Activated CD4-positive, alpha-beta T cell treated with anti-CD3 and anti-CD28 coated beads, Interleukin-2, amount 10 ng/mL, durations not matched to agents 24 days and 14 days (primary cell): ENCODE measurements around the gene AADACL3. TPM values are rescaled to one million over a fixed set of nuclear protein-coding genes. Genes with fewer than 3 reads are reported as not detected.
"Not testable (repeated sequence)": the region's sequence is repeated elsewhere in the genome, so short reads cannot be mapped to it uniquely, and the experiment has no call there.

Source experiments
- DNase-seq: peaks from one replicate; pipeline ENCODE4 v3.0.0; 2022
- H3K27ac Mint-ChIP-seq: one replicate; pipeline ENCODE4 v1.8.0; 2022; ENCODE audit warnings: mild to moderate bottlenecking, mixed read lengths
- H3K27me3 Mint-ChIP-seq: one replicate; pipeline ENCODE4 v1.8.0; 2022; ENCODE audit warnings: mixed read lengths
- H3K36me3 Mint-ChIP-seq: one replicate; pipeline ENCODE4 v1.8.0; 2022; ENCODE audit warnings: low read depth, mild to moderate bottlenecking, mixed read lengths
- H3K4me1 Mint-ChIP-seq: one replicate; pipeline ENCODE4 v1.8.0; 2021; ENCODE audit warnings: mixed read lengths
- H3K4me3 Mint-ChIP-seq: one replicate; pipeline ENCODE4 v1.8.0; 2022; ENCODE audit warnings: mild to moderate bottlenecking, moderate library complexity, mixed read lengths
- H3K9me3 Mint-ChIP-seq: one replicate; pipeline ENCODE4 v1.8.0; 2021; ENCODE audit warnings: mixed read lengths
- intact Hi-C: fragments of 100-400 bp; cut with micrococcal nuclease; formaldehyde crosslinking; loops from one replicate; pipeline ENCODE4 v1.15.1; 2023
- total RNA-seq: library from RNA; stranded (reverse); gene quantifications from 2 replicates; pipeline ENCODE4 v1.2.3, GENCODE V29; 2022

The AADACL3 gene, protein sequence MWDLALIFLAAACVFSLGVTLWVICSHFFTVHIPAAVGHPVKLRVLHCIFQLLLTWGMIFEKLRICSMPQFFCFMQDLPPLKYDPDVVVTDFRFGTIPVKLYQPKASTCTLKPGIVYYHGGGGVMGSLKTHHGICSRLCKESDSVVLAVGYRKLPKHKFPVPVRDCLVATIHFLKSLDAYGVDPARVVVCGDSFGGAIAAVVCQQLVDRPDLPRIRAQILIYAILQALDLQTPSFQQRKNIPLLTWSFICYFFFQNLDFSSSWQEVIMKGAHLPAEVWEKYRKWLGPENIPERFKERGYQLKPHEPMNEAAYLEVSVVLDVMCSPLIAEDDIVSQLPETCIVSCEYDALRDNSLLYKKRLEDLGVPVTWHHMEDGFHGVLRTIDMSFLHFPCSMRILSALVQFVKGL
- total RNA-seq, result not detected in 2 replicates

DNA sequence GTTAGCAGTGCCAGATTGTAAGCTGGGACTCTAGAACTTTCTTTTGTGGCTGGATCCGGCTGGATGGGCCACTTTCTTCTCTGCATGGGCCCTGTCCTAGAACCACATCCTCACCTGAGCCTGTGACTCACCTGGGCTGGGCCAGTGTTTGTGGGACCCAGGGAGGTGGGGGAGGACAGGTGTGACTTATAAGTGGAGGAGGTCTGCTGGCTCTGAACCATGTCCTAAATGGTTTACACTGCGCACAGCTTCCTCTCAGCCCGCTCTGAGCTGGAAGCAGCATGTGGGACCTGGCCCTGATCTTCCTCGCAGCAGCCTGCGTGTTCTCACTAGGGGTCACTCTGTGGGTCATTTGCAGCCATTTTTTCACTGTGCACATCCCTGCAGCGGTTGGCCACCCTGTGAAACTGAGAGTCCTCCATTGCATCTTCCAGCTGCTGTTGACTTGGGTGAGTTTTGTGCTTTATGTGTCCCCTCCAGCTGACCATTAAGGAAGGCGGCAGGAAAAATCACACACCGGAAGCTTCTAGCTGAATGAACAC, at the start of gene AADACL3:
AADACL3 (plus strand) TSS at position 215 of the 542 bp plus-strand sequence; CDS start at position 282, 67 bp downstream.
- no peaks in the 10 kb centered on the region for H3K4me1 Mint-ChIP-seq
- intact Hi-C loops, result no loop called here
- no peak for DNase-seq

DNA sequence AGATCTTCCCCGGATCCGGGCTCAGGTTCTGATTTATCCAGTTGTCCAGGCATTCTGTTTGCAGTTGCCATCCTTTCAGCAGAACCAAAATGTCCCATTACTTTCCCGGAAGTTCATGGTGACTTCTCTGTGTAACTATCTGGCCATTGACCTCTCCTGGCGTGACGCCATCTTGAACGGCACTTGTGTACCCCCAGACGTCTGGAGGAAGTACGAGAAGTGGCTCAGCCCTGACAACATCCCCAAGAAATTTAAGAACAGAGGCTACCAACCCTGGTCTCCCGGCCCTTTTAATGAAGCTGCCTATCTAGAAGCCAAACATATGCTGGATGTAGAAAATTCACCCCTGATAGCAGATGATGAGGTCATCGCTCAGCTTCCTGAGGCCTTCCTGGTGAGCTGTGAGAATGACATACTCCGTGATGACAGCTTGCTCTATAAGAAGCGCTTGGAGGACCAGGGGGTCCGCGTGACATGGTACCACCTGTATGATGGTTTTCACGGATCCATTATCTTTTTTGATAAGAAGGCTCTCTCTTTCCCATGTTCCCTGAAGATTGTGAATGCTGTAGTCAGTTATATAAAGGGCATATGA, 49.7 kb upstream of the AADACL3 start:
- Mint-ChIP-seq H3K4me1 (no peaks in the 10 kb centered on the region), H3K27me3 (peaks cover 9% of the 10 kb centered on the region), H3K9me3 (peaks cover 7% of the 10 kb centered on the region), H3K27ac (no peak overlapping the region), H3K36me3 (no peaks in the 10 kb centered on the region), H3K4me3 (no peak overlapping the region)
- DNase-seq, result no peak
- intact Hi-C loops, result no loop called here

More for the DNA sequence above, at the start of gene AADACL3:
- Mint-ChIP-seq H3K9me3 (no peaks in the 10 kb centered on the region), H3K36me3 (no peaks in the 10 kb centered on the region), H3K4me3 (no peak within 1 kb of the TSS), H3K27ac (no peak within 1 kb of the TSS), H3K27me3 (peaks cover 17% of the 10 kb centered on the region)

DNA sequence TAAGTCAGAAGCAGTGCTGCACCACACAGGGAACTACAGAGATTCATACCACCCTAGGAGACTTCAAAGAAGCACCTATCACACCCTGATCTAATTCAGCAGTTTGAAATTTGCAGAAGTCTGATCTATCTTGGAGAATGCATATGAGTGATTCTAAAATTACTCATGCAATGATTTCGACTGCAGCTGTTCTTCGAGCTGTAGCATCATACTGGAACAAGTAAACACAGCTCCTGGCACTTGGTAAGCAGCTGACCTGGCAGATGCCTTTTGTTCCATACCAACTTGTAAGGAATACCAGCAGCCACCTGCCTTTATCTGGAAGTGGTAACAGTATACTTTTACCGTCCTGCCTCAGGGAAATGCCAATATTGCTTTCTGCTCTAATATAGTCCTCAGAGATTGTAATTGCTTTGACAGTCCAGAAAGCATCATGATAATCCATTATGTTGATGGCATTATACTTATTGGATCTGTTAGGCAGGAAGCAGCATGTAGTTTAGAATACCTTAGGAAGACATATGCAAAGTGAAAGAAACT, 46.3 kb upstream of the AADACL3 start:
- peaks cover 7% of the 10 kb centered on the region for H3K9me3 Mint-ChIP-seq
- H3K4me1 Mint-ChIP-seq, result no peaks in the 10 kb centered on the region
- H3K4me3 Mint-ChIP-seq, result no peak overlapping the region
- intact Hi-C loops, result no loop called here
- DNase-seq, result no peak
- no peak overlapping the region for H3K27ac Mint-ChIP-seq
- no peaks in the 10 kb centered on the region for H3K36me3 Mint-ChIP-seq
- H3K27me3 Mint-ChIP-seq, result peaks cover 20% of the 10 kb centered on the region

DNA sequence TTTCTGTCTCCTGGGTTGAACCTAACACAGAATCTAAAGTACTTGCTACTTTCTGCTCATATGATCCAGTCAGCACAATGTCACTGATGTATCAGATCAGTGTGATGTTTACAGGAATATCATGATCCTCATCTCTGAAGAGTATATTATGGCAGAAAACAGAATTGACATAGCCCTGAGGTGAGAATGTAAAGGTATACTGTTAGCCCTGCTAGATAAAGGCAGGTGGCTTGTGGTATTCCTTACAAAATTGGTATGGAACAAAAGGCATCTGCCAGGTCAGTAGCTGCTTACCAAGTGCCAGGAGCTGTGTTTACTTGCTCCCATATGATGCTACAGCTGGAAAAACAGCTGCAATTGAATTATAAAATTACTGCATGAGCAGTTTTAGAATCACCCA, 41.6 kb upstream of the AADACL3 start:
- no peak overlapping the region for H3K4me3 Mint-ChIP-seq
- no peak for DNase-seq
- H3K9me3 Mint-ChIP-seq, result no peaks in the 10 kb centered on the region
- H3K4me1 Mint-ChIP-seq, result no peaks in the 10 kb centered on the region
- intact Hi-C loops, result no loop called here
- peaks cover 27% of the 10 kb centered on the region for H3K27me3 Mint-ChIP-seq
- H3K27ac Mint-ChIP-seq, result no peak overlapping the region
- H3K36me3 Mint-ChIP-seq, result no peaks in the 10 kb centered on the region

DNA sequence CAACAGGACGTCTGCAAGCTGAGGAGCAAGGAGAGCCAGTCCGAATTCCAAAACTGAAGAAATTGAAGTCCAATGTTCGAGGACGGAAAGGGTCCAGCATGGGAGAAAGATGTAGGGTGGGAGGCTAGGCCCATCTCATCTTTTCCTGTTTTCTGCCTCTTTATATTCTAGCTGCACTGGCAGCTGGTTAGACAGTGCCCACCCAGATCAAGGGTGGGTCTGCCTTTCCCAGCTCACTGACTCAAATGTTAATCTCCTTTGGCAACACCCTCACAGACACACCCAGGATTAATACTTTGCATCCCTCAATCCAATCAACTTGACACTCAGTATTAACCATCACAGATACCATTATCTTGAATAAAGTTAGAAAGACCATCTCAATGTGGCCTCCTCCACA, 39.8 kb upstream of the AADACL3 start:
- intact Hi-C loops, H3K4me1 Mint-ChIP-seq, H3K4me3 Mint-ChIP-seq, H3K9me3 Mint-ChIP-seq, H3K27ac Mint-ChIP-seq, DNase-seq, H3K36me3 Mint-ChIP-seq: not testable (repeated sequence)
- peaks cover 28% of the 10 kb centered on the region for H3K27me3 Mint-ChIP-seq

DNA sequence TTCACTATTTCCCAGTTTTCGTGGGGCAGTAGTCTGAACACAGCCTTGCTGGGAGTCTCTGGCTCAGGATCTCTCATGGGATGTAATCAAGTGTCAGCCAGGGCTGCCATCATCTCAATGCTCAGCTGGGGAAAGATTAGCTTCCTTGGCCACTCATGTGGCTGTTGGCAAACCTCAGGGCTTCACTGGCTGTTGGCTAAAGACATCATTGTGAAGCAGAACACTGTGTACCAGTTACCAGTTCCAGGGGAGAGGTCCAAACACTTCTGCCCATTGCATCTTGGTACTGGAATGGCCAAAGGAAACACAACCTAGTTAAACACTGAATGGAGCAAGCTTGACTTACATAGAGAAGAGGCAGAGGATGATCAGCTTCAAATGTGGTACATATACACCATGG, 38.3 kb upstream of the AADACL3 start:
- Mint-ChIP-seq H3K27me3 (peaks cover 16% of the 10 kb centered on the region), H3K36me3 (no peaks in the 10 kb centered on the region), H3K27ac (no peak overlapping the region), H3K4me1 (no peaks in the 10 kb centered on the region), H3K9me3 (no peaks in the 10 kb centered on the region), H3K4me3 (no peak overlapping the region)
- DNase-seq, result no peak
- intact Hi-C loops, result no loop called here

DNA sequence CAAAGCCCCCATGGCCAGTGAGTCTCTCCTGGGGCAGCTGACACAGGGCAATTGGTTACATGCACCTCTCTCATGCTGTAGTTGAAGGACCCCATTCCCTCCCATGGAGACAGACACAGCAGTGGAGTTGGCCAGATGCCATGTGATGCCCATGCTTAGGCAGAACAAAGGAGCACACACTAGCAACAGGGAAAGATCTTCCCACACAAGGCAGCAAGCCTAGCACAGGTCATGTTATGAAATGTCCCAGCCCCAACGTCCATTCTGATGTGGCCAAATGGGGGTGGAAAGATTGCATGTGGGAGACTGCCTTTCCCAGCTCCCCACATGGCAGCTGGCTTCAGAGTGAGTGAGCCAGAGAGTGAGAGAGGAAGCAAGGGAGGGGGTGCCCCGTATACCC, 37.6 kb upstream of the AADACL3 start:
- no peak overlapping the region for H3K4me3 Mint-ChIP-seq

DNA sequence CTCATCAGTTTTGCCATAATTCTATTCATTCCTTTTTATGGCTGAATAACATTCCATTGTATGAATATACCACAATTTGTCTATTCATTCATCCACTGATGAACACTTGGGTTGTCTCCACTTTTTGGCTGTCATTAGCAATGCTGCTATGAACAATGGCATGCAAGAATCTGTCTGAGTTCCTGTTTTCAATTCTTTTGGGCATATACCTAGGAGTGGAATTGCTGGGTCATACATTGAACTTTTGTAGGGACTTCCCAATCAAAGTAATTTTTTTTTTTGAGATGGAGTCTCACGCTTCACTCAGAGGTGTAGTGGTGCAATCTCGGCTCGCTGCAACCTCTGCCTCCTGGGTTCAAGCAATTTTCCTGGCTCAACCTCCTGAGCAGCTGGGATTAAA, 37.1 kb upstream of the AADACL3 start:
- H3K4me1 Mint-ChIP-seq, result no peaks in the 10 kb centered on the region
- no peaks in the 10 kb centered on the region for H3K9me3 Mint-ChIP-seq
- DNase-seq, result no peak
- H3K4me3 Mint-ChIP-seq, result no peak overlapping the region
- no peaks in the 10 kb centered on the region for H3K36me3 Mint-ChIP-seq
- intact Hi-C loops, result no loop called here
- no peak overlapping the region for H3K27ac Mint-ChIP-seq
- H3K27me3 Mint-ChIP-seq, result peaks cover 14% of the 10 kb centered on the region

More for the DNA sequence above, 37.6 kb upstream of the AADACL3 start:
- no peaks in the 10 kb centered on the region for H3K4me1 Mint-ChIP-seq
- no peak for DNase-seq
- no peaks in the 10 kb centered on the region for H3K36me3 Mint-ChIP-seq
- H3K9me3 Mint-ChIP-seq, result no peaks in the 10 kb centered on the region
- no peak overlapping the region for H3K27ac Mint-ChIP-seq
- peaks cover 14% of the 10 kb centered on the region for H3K27me3 Mint-ChIP-seq
- intact Hi-C loops, result no loop called here

DNA sequence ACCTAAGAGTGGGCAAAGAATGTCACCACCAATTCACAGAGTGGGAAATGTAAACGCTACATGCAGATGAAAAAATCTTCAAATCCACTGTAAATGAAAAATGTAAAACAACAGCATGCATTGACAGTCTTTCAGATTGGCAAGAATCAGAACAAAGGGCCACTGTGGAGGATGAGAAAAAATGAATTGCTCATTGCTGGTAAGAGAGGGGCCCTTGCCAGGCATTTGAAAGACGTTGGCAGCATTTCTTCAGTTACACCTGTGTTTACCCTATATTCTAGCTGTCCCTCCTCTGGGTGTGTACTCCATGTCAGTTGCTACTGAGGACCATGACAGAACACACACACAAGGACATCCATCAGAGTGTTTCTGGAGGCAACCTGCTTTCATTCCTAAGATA, 25.8 kb upstream of the AADACL3 start:
- DNase-seq, result no peak
- Mint-ChIP-seq H3K4me3 (no peak overlapping the region), H3K4me1 (no peaks in the 10 kb centered on the region), H3K9me3 (no peaks in the 10 kb centered on the region), H3K27me3 (peaks cover 9% of the 10 kb centered on the region), H3K27ac (no peak overlapping the region), H3K36me3 (no peaks in the 10 kb centered on the region)
- intact Hi-C loops, result no loop called here

DNA sequence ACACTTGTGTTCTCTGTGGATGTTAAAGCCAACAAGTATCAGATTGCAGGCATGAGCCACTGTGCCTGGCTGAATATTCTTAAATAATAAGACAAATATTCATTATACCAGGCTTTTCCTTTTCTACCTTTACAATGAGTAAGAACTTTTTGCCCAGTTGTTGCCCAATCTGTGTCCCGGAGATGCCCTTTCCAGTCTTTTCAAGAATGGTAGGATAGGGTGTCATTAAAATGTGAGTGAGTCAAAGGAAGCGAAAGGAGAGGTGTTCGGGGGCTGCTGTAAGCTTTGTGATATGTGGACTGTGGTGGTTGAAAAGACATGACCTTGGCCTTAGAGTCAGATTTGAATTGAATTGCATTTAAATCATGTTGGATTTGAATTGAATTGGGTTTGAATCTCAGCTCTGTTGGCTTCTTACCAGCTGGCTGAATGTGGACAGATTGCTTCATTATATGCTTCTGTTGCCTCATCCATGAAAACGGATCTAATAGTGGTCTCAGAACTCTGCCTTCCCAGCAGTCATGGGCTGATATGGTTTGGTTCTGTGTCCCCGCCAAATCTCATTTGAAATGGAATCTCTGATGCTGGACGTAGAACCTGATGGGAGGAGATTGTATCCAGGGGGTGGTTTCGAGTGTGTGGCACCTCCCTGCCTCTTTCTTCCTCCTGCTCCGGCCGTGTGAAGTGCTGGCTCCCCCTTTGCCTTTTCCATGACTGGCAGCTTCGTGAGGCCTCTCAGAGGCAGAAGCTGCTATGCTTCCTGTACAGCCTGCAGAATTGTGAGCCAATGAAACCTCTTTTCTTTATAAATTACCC, 22.7 kb upstream of the AADACL3 start:
- DNase-seq, result no peak
- no peaks in the 10 kb centered on the region for H3K9me3 Mint-ChIP-seq
- H3K4me1 Mint-ChIP-seq, result no peaks in the 10 kb centered on the region
- intact Hi-C loops, result no loop called here
- no peaks in the 10 kb centered on the region for H3K36me3 Mint-ChIP-seq
- H3K27ac Mint-ChIP-seq, result no peak overlapping the region
- H3K4me3 Mint-ChIP-seq, result no peak overlapping the region
- H3K27me3 Mint-ChIP-seq, result peaks cover 6% of the 10 kb centered on the region

DNA sequence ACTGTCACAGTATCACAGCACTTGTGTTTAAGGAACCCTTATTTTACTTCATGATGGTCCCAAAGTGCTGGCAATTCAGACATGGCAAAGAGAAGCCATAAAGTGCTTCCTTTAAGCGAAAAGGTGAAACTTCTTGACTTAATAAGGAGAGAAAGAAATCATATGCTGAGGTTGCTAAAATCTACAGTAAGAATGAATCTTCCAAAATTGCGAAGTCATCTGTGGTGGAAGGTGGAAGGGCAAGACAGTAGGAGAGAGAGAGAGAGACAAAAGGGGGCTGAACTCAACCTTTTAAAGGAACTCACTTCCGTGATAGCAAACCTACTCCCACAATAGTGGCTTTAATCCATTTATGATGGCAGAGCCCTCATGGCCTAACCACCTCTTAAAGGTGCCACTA, 19.3 kb upstream of the AADACL3 start:
- no peak overlapping the region for H3K27ac Mint-ChIP-seq
- H3K36me3 Mint-ChIP-seq, result no peaks in the 10 kb centered on the region
- intact Hi-C loops, result no loop called here
- no peak for DNase-seq
- H3K4me1 Mint-ChIP-seq, result no peaks in the 10 kb centered on the region
- no peak overlapping the region for H3K4me3 Mint-ChIP-seq
- H3K27me3 Mint-ChIP-seq, result peaks cover 15% of the 10 kb centered on the region
- H3K9me3 Mint-ChIP-seq, result peaks cover 4% of the 10 kb centered on the region

DNA sequence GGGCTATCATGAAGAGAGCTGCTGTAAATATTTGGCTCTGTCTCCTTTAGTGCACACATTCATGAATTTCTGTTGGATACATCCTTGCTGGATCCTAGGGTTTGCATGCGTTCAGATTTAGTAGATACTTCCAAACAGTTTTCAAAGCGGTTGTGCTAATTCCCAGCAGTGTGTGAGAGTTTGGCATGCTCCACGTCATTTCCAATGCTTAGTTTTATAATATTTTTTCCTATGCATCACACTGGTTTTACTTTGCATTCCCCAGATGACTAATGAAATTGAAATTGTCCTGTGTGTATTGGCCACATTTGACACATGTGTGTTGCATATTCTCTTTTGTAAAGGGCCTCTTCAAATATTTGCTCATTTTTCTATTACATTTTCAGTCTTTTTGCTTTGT, 18.5 kb upstream of the AADACL3 start:
- Mint-ChIP-seq H3K27me3 (peaks cover 15% of the 10 kb centered on the region), H3K4me1 (no peaks in the 10 kb centered on the region), H3K27ac (no peak overlapping the region), H3K36me3 (no peaks in the 10 kb centered on the region), H3K9me3 (peaks cover 4% of the 10 kb centered on the region), H3K4me3 (no peak overlapping the region)
- intact Hi-C loops, result no loop called here
- no peak for DNase-seq

DNA sequence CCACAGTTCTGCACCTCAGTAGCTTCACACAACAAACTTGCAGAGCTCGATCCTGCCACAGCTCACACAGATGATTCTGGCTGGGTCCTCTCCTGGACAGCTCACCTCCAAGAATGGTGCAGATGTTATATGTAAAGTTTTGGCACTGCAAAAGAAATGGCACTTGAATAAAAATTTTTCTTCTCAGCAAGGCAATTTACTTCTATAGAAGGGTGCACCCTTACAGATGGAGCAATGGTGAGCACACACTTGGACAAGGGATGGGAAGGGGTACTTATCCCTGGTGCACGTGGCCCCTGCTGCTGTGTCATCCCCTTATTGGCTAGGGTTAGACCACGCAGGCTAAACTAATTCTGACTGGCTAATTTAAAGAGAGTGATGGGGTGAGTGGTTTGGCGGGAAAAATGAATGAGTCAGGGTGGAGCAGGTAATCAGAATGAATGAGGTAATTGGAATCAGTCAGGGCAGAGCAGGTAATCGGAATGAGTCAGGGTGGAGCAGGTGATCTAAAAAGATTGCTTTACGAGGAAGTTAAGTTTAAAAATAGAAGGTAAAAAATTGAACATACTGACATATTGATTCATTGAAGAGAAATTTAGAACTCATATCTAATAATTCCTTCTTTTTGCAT, 12.0 kb upstream of the AADACL3 start:
- no peaks in the 10 kb centered on the region for H3K36me3 Mint-ChIP-seq
- no peak overlapping the region for H3K4me3 Mint-ChIP-seq
- no peaks in the 10 kb centered on the region for H3K4me1 Mint-ChIP-seq
- peaks cover 9% of the 10 kb centered on the region for H3K9me3 Mint-ChIP-seq
- no peak for DNase-seq
- peaks cover 14% of the 10 kb centered on the region for H3K27me3 Mint-ChIP-seq
- no peak overlapping the region for H3K27ac Mint-ChIP-seq
- intact Hi-C loops, result no loop called here
